HG03108 (cell line): ENCODE results near the gene CTBP1.

ENCODE experiments used
- ATAC-seq: cut with Tn5 transposase; IDR thresholded peaks from one replicate; pipeline ENCODE4 v1.9.1; 2021; ENCODE audit warnings: moderate library complexity; ENCODE audit not compliant: unreplicated experiment

CTBP1 gene

DNA sequence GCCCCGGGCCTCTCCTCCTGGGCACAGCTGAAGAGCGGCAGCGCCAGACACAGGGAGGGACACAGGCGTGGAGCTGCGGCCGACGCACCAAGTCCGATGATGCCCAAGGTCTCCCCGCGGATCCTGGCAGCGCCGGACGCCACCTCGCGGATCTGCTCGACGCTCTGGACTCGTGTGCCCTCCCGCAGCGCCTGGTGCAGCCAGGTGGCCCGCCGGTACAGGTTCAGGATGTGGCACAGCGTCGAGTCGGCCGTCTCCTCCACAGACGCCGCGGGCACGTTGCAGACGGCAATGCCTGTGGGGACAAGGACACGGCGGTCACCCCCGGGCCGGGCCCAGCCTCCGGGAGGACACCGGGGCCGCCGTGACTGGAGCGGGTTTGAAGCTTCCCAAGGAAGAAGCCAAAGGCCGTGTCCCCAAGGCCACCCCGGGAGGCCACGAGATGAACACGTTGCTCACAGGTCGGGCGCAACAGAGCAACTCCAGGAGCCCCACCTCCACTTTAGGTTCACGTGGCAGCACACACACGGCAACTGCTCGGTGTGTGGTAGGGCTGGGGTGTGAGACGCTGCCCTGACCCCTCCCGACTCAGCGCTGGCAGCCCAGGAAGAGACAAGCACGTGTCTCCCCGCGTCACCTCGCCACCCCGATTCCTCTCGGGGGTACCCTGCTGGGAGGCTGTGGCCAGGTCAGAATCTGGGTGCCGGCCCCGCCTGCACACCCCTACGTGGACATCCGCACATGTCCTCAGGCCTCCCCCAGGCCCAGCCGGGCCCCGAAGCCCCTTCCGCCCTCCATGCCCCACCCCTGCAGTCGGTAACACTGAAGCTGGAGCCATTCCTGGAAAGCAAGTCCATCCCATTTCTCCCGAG, 23.4 kb downstream of the CTBP1 start:
- no peak for ATAC-seq

DNA sequence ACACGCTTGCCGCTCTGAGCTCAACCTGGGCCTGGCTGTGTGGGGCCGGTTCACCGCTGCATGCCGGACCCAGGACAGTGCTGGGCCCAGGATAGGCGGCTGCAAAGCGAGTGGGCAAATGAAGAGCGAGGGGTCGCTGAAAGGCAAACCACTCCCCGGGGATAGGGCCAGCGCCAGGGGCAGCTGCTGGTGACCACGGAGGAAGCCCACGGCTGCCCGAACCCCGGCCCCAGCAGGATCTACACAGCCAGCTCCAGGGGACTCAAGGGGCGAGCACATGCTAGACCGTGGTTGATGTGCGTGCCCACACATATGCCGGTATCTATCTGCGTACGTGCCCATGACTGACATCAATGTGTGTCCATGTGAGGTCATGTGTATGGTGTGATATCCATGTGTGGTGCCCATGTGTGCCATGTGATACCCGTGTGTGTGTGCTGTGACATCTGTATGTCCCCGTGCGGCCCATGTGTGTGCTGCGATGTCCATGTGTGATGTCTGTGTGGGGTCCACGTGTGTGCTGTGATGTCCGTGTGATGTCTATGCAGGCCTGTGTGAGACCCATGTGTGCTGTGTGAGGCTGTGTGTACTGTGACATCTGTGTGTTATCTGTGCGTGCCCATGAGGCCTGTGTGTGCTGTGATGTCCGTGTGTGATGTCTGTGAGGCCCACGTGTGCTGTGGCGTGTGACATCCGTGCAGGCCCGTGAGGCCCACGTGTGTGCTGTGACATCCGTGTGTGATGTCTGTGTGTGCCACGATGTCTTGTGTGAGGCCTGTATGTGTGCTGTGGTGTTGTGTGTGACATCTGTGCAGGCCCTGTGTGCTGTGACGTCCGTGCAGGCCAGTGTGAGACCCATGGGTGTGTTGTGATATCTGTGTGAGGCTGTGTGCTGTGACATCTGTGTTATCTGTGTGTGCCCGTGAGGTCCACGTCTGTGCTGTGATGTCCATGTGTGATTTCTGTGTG, 24.8 kb downstream of the CTBP1 start:
- no peak for ATAC-seq

DNA sequence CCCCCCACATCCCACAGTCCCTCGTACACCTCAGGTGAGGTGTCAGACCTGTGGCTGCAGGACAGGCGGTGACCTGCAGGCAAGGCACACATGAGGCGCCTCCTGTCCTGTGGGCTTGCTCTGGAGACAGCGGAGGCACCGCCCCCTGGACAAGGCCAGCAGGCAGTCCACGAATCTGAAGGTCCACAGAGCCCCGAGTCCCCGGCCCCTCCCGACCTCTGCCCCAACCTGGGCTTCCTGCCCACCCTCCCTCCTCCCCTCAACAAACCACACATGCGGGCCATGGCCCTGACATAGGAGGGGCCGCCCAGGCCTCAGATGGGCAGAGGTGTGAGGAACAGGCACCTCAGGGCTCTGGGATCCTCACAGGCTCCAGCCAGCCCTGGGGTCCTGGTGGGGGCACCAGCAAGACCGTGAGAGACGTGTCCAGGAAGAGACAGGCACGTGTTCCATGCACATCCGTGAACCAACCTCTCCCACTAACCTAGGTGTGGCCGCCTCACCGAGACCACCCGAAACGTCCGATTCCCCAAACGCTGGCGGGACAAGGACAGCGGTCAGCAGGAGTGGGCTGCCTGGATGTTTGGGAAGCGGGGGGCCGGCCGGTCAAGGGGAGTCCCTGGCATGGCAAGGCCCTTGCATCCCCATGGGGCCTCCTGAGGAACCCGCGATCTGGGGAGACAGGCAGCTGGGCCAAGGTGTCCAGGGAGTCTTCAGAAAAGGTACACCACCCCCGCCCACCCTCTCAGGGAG, 25.8 kb downstream of the CTBP1 start:
- no peak for ATAC-seq

DNA sequence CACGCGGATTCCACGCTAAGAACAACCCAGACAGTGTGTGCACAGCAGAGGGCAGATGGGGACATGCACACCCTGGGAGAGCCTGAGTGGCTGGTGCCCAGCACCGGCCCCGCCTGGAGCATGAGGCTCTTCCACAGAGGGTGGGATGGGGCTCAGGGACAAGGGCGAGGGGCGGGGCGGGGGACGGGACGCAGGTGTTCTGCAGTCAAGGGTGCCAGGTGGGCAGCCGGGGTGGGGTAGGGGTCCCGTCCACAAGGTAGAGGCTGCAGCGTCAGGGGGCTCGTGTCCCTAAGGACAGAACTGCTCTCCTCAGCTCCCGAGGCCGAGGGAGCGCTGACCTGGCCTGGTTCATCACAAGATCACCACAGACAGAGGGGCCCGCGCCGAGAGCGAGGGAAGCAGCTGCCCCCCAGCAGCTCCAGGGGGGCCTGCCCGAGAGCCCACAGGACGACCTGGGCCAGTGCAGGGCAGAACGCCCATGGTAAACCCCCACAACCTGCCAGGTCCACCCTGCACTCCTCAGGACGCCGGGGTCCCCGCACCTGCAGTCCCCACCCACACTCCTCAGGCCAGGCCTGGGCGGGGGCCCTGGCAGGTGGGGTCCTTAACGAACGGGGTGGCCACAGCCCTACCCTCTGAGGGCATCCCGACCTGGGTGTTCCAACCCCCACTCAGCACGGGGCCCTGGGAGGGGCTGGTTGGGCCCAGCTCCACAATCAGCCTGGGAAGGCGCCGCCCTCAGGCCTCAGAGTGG, 26.7 kb downstream of the CTBP1 start:
- ATAC-seq = no peak

DNA sequence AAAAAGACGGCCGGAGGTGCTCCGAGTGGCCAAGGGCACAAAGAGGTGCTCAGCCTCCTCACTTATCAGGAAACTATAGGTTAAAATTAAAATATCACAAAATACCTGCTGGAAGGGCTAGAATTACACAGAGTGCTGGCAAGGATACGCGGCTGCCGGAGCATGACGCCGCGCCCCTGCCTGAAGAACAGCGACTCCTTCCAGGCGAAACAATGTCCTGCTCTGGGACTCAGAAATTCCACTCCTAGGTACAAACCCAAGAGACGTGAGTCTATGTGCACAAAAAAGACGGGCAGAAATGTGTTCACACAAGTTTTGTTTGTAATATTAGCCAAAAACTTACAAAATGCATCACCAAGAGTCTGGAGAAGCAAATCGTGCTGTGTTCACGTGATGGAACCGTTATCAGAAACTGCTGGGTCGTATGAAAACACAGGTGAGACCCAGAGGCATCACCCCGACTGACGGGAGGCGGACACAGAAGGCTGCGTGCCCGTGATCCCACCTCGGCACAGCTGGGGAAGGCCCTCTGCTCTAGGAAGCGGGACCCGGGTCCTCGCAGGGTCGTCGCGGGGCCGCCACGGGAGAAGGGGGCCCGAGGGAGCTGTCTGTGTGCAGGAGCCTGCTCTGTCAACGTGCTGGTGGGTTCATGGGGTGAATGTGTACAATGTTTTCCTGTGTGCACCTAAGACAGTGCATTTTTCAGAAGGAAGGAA, 27.6 kb downstream of the CTBP1 start:
- ATAC-seq = no peak

DNA sequence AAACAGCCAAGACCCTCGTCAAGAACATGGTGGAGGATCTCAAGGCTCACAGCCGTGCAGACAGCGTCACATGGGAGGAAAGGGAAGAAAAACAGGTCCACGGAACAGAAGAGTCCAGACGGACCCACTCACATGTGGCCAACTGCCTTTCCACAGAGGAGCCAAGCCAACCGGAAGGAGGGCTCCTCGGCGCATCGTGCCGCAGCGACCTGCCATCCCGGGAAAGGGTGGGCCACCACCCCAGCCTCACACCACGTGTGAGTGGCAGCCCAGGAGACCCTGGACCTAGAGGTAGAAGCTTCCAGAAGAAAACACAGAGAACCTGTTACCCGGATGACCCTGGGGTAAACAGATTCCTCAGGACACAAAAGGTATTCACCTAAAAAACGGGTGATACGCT, 28.4 kb downstream of the CTBP1 start:
- ATAC-seq = no peak

DNA sequence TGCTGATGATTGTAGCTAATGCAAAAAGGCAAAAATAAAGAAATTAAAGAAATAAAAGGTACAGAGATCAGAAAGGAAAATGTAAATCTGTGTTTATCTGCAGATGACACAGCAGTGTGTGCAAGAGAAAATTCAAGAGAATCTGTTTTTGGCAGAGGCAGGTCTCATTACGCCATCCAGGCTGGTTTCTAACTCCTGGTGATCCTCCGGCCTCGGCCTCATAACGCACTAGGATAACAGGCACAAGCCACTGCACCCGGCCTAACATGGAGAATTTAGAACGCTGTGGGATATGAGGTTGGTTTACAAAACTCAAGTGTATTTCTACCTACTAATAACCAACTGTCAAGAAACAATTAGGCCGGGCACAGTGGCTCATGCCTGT, 29.4 kb downstream of the CTBP1 start:
- ATAC-seq = no peak

DNA sequence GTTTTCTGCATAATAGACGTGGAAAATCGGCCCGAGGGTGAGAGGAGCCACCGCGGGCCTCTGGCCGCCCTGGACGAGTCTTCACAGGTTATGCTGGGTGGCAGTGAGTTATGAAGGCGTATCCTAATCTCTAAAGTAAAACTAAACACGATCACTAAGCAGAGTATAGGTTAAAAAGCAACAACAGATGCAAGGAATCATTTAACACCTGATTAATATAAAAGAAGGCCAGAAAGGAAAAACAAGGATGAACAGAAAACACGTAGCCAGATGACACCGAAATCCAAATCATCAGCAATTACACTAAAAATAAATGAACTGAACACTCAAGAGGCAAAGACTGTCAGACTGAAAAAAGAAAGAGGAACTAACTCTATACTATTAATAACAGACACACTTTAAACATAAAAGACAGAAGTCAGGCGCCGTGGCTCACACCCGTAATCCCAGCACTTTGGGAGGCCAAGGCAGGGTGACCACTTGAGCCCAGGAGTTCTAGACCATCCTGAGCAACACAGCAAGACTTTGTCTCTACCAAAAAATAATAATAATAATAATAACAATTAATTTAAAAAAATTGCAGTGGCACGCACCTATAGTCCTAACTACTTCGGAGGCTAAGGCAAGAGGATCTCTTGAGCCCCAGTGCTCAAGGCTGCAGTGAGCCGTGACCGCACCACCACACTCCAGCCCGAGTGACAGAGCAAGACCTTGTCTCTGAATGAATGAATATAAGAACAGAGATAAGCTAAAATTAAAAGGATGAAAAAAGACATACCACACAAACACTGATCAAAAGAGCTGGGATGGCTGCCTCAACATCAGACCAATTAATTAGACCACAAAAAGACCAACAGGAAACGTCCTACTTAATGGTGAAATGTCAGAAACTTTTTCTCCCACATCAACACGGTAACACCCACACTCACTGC, 30.0 kb downstream of the CTBP1 start:
- peak; percentile 53 for ATAC-seq

DNA sequence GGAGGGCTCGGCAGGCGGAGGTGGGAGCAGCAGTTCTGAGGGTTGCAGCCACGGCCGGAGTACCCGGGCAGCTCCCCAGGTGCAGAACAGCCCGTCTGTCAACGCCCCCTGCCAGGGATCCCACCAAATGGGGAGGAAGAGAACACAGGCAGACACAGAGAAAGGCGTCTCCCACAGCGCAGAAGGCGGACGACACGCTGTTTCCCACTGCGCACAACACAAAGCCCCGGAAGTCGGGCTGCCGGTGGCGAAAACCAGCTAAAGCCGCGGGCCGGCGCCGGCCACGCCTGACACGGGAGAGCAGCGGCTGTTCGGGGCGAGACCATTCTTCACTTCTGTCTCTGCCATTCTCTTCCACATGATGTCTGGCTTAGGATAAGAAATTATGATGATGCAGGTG, 31.6 kb downstream of the CTBP1 start:
- ATAC-seq = no peak

DNA sequence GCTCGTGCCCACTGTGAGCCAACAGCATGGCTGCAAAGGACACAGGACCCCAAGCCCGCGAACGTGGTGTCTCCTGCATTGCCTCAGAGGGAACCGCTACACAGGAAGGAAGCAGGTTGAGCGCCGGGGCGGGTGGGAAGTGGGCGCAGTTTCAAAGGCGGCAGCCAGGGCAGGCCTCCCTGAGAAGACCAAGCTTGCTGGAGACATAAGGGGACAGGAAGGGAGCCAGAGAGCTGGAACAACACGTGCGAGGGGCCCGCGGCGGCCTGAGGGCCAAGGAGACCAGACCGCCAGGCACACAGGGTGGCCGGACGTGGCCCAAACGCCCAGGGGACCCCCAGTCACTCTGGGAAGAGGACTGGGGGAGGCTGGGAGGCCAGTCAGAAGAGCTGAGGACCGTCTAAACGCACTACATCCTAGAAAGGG, 32.0 kb downstream of the CTBP1 start:
- peak; percentile 26 for ATAC-seq

DNA sequence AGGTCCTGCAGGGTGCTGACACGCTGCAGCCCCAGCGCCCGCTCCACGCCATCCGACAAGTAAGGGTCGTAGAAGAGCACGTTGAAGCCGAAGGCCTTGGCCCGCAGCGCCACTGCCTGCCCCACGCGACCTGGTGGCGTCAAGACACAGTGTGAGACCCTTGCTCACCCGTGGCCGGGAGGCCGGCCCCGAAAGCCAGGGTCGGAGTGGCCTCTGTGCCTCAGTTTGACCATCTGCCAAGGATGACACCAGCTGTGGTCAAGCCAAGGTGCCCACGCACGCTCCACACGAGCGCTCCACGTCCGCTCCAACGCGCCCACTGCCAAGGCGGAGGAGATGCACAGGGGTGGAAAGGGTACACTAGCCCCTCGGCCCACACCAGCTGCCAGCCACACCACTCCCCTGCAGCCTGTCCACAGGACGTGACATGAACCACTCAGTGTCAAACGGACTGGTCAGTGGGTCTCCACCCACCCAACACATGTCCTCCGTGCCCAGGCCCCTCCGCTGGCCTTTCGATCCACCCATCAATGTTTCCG, 32.8 kb downstream of the CTBP1 start:
- ATAC-seq = no peak

DNA sequence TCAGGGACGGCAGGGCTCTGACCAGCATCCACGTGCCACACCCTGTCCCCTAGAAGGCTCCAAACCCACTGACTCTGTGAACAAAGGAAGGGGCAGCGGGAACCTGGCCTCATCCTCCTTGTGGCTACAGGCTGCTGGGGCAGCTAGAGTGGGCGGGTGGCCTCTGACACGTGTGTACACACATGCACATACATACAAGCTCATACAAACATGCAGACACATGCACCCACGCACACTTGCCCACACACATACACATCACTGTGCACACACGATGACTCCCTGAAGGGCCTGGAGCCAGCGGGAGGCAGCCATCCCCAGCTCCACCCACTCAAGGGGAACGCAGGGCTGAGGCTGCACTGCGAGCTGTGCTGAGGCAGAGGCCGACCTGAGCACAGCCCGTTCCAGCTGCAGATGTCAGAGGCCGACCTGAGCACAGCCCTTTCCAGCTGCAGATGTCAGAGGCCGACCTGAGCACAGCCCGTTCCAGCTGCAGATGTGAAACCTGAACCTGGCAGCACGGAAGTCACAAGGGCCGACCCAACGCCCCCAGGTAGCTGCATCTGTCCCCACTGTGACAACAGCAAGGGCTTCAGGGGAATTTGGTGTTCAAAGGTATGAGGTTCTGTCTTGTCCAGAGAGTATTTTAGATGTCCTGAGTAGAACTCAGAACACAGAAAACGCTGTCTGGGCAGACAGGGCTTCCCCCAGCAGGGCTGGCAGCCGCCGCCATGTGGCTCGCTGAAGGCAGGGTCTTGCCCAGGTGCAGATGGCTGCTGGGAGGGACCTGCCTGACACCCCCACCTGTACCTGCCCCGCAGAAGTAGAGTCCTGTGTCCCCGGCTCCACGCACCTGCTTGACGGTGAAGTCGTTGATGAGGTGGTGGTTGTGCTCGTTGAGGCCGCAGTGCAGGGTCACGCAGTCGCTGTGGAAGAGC, 33.5 kb downstream of the CTBP1 start:
- no peak for ATAC-seq

DNA sequence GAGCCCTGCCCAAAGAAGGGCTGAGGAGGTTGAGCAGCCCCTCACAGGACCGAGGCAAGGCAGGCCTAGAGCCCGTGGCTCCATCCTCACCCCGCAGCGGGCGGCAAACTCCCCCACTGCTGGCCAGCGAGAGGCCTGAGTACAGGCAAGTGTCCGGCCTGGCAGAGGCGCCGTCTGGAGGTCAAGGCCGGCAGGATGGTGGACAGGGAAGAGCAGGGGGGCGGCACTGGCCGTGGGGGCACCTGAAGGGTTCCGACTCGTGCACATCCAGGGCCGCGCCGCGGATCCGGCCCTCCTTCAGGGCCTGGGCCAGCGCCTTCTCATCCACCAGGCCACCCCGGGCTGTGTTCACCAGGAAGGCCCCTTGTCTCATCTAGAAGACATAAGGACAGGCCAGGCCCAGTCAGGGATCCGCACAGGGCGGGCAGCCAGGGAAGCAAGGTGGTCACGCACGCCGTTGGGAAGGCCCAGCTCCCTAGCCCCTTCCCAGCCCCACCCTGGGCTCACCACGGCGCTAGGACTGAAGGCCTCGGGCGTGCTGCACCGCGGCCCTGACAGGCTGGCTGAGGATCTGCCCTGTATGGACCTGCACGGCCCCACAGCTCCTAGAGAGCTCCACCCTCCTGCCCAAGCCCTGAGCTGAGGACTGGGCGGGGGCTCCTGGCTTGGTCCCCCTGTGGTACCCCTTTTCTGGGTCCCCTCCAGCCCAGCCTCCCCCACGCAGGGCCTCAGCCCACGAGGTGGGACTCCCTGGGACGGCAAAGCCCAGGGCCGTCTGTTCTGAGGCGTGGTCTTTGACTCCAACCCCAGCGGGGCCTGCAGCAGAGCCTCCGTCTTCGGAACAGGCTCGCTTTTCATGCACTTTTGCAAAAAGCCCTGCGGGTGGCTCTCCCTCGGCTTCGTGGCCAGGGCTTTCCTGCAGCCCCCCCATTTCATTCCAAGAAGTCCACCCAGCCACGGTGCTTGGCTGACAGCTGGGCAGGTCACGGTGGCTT, 34.5 kb downstream of the CTBP1 start:
- no peak for ATAC-seq

DNA sequence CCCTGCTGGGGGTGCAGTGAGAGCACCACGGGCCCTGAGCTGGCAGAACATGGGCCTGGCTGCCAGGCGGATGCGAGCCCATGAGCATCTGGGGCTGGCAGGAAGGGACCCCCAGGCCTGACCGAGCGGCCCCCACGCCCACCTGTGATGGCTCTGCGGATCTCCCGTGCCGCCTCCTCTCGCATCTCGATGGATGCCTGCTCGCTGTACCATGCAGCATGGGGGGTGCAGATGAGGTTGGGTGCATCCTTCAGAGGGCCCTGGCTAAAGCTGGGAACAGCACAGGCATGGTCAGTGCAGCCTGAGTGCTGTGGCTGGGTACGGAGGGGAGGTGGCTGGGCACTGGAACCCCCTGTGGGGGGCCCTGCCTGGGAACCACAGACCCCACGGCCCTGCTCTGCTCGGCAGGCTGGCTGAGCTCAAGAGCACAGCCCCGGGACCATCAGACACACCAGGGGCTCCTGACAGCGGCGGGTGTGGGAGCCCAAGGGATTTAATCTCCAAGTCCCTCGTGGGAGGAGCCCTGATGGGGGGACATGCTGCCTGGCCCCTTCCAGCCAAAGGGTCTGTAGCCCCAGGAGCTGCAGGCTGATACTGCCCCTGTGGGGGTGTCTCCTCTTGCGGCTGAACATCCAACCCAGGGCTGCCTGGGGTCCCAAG, 35.5 kb downstream of the CTBP1 start:
- ATAC-seq = no peak

DNA sequence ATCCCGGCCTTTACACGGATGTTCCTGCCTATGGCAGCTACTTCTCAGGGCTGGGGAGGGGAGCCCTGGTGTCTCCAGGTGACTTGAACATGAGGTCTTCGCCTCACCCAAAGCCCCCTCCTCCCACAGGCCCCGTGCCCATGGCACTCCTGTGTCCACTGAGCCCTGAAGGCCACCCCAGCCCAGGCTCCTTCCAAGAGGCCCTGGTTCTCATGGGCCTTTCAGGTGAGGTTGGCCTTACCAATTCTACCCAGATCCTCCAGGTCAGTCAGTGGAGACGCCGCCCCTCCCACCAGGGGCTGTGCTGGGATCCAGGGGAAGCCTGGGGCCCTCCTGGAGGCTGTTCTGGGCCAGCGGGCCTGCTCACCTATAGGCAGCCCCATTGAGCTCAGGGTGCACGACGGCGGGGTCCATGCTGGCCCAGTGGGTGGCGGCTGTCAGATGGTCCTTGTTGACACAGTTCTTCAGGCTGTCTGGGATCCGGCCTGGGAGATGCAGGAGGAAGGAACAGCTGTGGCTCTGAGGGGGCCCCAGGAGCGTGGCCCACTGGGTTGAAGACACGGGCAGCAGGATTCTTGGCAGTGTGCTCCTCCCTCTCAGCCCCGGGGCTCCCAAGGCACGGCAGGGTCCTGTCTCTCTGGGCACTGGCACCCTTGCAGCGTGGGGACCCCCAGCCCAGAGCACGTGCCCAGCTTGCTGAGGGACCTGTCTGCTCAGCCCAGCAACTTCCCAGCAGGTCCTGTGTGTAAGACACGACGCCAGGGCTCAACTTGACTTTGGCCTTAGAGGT, 36.2 kb downstream of the CTBP1 start:
- no peak for ATAC-seq
